Smooth muscle cell of the brain vasculature (primary cell): ENCODE data around the gene CHP1.
A peak's percentile ranks its signal among the peaks of the same experiment; 100 is the strongest.
"Not testable (repeated sequence)": the region's sequence is repeated elsewhere in the genome, so short reads cannot be mapped to it uniquely, and the experiment has no call there.

Experiments
- DNase-seq: peaks from one replicate; pipeline ENCODE4 v3.0.0-alpha.2; 2012; ENCODE audit warnings: low read depth, low spot score

CHP1 gene

DNA sequence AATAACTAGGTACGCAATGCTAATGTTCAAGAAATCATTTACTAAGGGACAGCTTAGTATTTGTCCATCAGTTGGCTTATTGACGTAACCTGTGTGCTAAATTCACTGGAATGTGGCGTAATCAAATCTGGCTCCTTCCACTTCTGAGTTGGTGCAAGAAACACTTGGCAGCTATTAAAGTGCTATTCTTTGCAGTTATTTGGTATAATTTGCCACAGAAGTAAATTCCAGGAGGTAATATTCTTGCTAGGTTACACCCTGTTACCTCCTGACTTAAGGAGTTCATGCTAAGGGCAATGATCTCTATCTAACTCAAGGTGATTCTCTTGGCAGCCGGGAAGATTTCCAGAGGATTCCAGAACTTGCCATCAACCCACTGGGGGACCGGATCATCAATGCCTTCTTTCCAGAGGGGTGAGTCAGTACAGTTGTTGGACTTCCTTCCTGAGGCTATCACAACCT lies 25.5 kb downstream of the CHP1 start:
- DNase-seq: no peak

DNA sequence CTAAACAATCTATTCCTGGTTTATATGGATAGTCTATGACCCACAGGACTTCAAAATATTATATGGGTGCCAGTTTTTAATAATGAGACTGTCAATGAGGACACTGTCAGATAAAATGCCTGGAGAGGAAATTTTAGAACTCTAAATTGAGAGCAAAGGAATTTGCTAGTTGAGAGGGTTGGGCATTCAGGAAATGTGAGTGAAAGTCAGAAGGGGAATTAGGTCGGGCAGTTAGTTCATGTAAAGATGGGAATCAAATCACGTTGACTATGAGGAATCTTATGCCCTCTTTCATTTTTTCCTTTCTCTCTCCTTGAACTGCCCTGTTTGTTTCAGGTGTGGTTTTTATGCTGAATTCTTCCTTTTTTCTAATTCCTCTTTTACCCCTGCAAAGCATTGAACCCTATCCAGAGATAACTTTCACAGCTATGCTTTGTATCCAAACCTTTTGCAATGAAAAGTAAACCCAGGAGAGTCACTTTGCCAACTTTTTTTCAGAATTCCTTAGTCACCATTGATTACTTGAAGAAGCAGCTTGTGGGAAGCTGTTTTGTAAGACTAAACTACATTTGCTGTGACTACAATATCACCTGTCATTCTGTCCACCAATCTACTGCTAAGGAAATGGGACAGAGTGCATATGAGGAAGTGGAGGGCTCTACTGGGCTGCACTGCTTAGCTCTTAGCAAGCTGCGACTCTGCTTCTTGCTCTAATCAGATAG lies 27.8 kb downstream of the CHP1 start:
- DNase-seq: no peak

DNA sequence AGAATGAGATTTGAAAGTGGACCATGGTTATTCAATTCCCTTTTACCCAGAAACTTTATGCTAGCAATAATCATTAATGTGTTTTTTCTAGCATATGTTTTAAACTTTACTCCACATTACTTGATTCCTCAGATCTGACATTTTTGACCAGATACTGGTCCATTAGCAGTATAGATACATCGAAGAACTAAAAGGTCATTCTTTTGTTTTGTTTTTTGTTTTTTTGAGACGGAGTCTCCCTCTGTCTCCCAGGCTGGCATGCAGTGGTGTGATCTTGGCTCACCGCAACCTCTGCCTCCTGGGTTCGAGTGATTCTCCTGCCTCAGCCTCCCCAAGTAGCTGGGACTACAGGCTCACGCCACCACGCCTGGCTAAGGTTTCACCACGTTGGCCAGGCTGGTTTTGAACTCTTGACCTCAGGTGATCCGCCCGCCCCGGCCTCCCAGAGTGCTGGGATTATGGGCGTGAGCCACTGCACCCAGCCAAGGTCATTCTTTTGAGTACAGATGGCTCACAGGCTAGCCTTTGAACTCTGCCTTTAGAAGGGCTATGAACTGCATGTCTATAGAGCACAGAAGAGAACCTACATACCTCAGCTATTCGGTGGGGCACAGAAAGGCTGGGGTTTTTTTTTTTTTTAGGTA lies 28.6 kb downstream of the CHP1 start:
- DNase-seq: no peak

DNA sequence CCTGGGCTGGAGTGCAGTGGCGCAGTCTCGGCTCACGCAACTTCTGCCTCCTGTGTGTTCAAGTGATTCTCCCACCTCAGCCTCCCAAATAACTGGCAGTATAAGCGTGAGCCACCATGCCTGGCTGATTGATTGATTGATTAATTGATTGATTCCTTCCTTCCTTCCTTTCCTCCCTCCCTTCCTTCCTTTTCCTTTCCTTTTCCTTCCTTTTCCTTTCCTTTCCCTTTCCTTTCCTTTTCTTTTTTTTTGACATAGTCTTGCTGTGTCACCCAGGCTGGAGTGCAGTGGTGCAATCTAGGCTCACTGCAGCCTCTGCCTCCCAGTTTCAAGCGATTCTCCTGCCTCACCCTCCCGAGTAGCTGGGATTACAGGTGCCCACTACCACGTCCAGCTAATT lies 29.9 kb downstream of the CHP1 start:
- not testable (repeated sequence) for DNase-seq

DNA sequence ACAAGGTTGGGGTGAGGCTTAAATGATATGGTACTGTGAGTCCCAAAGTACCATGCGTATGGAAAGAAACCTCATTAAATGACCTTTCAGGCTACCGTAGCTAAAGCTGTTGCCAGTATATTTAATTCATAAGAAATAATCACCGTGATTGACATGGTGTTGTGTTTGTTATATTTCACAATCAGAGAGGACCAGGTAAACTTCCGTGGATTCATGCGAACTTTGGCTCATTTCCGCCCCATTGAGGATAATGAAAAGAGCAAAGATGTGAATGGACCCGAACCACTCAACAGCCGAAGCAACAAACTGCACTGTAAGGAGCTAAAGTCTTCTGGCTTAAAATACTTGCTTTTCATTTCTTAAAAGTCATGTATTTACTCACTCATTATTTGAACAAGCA lies 31.5 kb downstream of the CHP1 start:
- no peak for DNase-seq

DNA sequence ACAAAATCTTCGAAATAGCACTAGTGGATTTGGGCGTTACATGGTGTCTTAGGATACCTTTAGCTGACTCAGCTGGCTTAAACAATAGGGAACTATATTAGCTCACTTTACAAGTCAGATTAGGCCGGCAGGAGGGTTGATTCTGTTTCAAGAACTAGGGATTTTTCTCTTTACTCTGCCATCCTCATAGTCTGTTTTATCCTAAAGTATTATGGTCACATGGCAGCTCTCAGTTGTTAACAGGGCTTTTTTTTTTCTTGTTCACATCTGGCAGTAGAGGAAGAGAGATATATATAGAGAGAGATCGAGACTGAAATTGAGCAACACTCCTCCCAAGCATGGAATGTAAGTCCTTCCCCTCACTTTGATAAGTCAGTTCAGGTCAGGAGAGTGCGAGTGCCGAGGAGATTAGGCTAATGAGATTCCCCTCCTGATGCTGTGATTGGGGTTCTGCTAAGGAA lies 32.9 kb downstream of the CHP1 start:
- no peak for DNase-seq

DNA sequence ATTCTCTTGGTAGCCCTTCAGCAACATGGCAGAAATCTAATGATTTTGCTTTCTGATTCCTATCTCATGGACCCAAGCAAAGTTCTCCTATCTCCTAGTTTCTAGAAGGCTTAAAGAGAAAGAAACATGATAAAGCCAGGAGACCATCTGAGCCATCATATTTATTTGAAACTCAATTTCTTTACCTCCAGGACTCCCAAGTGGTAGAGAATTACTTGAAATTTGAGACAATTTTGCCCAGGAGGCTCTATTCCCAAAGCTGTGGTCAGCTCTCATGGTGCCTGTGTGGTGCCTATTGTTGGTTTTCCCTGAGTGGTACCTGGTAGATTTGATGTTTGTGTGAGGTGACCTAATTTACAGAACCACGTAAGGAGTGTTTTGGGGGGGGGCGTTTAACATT lies 38.8 kb downstream of the CHP1 start:
- DNase-seq: no peak

DNA sequence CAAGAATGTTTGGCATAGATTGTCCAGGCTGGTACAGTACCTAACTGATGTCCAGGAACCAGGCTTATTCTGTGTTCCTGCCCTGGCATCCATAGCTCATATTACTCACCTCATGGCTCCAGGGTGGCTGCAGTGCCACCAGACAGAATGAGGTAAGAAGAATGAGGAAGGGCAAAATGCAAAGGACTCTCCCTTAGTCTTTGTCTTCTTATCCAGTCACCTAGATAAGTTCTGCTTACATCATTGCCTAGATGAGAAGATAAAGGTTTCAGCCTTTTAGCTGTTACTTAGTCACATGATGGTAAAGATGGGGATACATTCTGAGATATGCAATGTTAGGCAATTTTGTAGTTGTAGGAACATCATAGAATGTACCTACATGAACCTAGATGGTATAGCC lies 45.8 kb downstream of the CHP1 start:
- DNase-seq: no peak

DNA sequence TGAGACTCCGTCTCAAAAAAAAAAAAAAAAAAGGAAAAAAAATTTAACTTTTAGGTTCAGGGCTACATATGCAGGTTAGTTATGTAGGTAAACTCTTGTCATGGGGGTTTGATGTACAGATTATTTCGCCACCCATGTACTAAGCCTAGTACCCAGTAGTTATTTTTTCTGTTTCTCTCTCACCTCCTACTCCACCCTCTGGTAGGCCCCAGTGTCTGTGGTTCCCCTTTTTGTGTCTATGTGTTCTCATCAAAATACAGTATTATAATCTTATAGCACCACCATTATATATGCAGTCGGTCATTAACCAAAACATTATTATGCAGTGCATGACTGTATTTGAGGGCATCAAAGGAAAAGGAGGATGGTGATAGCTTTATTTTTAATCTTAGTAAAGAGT lies 47.3 kb downstream of the CHP1 start:
- no peak for DNase-seq

DNA sequence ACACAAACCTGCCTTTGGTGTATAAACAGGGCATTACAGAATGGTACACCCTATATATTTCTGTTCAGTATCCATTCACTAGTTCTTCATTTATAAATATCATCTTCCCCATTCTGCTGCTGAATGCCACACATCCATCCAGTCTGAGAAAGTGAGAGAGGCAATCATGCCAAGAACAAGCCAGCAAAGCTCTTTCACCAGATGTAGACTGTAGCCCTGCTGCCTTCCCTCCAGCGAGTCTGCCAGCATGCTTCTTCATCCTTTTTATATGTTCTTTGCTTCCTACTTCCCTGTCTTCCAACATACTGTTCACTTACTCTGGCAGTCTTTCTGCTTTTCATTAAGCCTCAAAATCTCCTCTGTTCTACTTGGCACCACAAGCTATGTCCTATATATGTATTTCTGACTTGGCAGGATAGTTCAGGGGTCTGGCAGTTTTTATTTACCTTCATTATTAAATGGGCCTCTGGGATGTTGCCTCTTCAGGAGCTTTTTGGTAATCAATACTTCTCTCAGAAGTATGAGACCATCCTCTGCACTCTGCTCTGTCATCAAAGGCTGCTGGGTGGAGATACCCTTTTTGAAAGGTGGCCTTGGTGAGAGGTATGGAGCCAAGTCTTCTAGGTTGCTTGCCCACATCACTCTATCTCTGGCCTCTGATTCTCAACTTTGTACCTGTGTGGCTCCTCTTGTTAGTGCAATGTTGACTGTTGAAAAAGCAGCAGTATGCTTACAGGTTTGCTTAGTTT lies 48.6 kb downstream of the CHP1 start:
- no peak for DNase-seq

DNA sequence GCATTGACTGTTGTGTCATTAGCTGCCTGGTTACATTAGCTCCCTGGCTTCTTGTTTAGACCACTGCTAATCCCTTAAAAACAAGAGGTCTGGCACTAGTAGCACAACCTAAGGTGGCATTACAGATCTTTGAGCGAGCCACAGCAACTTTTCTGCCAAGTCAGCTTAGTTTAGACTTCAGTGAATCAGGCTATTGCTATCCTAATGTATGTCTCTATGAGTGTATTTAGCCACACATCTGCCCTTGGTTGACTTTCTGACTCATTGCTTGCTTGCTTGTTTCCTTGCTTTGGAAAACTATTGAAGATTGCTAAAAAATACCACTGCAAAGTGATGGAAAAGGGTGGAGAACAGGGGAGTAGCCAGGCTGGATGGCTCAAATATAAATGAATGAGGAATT lies 50.2 kb downstream of the CHP1 start:
- peak; percentile 9 for DNase-seq

DNA sequence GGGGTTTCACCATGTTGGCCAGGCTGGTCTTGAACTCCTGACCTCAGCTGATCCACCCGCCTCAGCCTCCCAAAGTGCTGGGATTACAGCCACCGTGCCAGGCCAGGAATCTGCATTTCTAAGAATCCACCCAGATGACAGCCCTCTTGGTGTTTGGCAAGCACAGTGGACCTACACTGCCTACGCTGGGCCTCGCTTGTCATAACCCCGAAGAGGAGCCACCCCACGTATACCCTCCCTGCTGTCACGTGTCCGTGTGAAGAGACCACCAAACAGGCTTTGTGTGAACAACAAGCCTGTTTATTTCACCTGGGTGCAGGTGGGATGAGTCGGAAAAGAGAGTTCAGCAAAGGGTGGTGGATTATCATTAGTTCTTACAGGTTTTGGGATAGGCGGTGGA lies 51.4 kb downstream of the CHP1 start:
- not testable (repeated sequence) for DNase-seq

DNA sequence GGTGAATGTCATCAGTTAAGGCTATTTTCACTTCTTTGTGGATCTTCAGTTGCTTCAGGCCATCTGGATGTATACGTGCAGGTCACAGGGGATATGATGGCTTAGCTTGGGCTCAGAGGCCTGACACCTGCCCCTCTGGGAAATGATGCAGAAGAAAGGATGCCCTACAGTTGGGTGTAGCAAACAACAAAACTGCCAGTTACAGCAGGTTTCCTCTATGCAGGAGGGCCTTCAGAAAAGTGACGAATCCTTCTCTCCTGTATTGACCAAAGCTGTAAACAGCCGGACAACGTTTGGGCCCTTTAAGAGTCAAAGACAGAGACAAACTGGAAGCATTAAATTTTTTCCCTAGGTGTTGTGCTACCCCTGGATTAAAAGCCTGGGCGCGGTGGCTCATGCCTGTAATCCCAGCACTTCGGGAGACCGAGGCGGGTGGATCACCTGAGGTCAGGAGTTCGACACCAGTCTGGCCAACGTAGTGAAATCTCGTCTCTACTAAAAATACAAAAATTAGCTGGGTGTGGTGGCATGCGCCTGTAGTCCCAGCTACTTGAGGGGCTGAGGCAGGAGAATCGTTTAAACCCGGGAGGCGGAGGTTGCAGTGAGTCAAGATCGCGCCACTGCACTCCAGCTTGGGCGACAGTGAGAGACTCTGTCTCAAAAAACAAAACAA lies 52.0 kb downstream of the CHP1 start:
- not testable (repeated sequence) for DNase-seq

DNA sequence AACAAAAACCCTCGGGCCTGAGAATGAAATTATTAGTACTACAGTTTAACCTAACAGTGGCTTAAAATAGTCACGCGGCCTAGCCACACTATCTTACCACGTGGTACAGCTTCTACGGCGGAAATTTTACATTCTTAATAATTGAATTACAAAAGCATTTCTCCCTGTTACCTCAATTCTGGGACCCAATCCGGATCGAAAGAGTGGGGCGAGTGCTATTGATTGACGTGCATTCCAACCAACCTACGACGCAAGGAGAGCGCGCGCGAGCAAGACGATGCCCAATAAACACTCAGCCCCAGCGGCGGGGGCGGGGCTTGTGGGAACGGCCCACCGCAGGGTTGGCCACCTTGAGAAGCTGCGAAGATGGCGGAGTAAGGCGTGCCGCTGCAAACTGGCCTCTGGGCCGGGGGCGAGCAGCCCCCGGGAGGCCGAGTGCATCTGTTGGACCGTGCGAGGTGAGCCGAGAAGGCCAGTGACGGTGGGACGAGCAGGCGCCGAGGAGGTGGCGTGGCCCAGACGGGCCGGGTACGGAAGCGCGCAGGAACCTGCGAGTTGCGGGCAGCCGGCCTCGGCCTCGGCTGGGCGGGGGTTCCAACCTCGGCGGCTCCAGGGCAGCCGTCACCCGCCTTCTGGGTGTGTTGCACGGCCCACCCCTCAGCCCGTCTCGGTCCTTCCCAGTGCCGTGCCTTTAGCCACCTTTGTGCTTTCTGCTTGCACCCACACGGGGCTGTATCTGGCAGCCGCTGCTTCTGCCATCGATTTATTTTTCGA lies 52.8 kb downstream of the CHP1 start:
- peak; percentile 99 for DNase-seq

DNA sequence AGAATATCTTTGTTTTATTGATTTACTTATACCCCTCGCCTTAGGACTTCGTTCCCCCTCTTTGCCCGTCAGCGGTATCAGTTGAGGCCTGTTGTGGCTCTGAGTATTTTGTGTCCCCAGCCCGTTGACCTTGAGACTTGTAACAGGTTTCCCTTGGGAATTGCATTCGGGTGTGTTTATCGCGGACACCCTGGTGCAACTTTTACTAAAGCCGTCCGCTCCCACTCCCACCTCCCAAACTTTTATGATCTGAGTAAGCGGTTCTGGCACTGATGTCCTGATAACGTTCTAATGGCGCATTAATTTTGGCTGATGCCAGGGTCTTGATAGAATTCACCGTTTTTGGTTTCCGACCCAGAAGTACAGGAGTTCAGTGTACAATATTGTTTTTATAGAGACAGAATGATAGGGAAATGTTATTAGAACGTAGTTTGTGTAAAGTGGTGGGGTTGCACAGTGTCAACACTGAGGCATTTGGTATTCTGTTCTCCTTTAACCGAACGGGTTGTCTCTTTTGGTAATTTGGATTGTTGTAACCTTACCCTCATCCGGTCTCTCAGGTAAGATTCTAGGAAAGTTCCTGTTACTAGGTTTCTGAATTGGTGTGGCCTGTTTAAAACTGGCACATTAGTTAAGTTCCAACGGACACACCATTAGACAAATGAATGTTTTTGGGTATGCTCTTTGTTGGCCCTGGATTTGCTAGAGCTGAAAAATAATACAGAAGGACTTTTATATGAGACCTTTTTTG lies 53.5 kb downstream of the CHP1 start:
- no peak for DNase-seq

DNA sequence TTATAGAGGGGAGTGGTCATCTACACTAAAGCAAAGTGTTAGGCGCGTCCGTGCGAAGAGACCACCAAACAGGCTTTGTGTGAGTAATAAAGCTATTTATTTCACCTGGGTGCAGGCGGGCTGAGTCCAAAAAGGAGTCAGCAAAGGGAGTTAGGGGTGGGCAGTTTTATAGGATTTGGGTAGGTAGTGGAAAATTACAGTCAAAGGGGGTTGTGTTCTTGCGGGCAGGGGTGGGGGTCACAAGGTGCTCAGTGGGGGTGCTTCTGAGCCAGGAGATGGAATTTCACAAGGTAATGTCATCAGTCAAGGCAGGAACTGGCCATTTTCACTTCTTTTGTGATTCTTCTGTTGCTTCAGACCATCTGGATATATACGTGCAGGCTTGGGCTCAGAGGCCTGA lies 54.2 kb downstream of the CHP1 start:
- no peak for DNase-seq

DNA sequence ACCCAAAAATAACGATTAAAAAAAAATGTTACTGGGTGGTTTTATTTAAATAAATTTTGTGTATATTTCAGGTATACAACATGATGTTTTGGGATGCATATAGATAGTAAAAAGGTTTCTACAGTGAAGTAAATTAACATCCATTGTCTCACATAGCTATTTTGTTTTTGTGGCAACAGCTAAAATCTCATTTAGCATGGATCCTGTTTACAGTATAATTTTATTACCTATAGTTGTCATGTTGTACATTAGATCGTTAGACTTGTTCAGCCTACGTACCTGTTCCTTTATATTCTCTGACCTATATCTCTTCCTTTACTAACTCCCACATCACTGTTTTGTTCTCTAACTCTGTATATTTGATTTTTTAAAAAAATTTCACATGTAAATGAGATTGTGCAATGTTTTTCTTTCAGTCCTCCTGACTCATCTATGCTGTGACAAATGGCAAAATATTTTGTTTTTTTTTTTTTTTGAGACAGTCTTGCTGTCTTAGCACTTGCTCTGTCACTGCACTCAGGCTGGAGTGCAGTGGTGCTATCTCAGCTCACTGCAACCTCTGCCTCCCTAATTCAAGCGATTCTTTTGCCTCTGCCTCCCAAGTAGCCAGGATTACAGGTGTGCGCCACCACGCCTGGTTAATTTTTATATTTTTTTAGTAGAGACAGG lies 55.7 kb downstream of the CHP1 start:
- DNase-seq: no peak

DNA sequence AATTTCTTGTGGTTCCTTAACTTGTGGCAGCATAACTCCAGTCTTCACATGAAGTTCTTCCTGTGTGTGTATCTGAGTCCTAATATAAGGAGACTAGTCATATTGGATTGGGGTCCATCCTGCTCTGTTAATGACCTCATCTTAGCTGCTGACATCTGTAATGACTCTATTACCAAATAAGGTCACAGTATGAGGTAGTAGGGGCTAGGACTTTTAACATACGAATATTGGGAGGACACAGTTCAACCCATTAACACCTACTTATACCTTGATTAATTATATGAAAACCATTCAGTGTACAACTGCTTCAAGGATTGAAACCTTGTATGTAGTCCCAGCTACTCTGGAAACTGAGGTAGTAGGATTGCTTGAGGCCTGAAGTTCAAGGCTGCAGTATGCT lies 57.4 kb downstream of the CHP1 start:
- no peak for DNase-seq

DNA sequence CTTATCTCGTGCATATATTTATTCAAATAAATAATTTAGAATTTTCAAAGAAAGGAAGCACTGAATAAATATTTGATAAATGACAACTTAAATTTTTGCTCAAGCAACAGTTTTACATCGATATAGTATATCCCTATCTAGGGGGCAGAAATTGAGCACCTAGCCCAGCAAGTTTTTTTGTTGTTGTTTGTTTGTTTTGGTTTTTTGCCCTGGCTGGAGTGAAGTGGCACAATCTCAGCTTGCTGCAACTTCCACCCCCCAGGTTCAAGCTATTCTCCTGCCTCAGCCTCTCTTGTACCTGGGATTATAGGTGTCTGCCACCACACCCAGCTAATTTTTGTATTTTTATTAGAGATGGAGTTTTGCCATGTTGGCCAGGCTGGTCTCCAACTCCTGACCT lies 58.9 kb downstream of the CHP1 start:
- DNase-seq: no peak

DNA sequence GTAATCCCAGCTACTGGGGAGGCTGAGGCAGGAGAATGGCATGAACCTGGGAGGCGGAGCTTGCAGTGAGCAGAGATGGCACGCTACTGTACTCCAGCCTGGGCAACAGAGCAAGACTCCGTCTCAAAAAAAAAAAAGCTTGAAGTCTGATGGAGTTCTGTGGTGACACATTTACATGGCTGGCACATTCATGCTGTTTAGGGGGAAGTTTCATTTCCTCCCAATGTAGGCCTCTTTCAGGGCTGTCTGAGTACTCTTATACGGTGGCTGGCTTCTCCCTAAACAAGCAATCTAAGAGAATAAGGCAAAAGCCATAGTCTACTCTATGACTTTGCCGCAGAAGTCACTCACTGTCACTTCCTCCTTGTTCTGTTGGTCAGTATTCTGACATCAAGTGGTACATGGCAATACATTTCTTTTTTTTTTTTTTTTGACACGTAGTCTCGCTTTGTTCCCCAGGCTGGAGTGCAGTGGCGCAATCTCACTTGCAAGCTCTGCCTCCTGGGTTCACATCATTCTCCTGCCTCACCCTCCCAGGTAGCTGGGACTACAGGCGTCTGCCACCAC lies 60.1 kb downstream of the CHP1 start:
- no peak for DNase-seq
